Renal pelvis (tissue), 4 donors: ENCODE data around the gene UBE2E1. TPM values are rescaled to one million over a fixed set of nuclear protein-coding genes. Genes with fewer than 3 reads are reported as not detected.

Source experiments
- DNase-seq: peaks from one replicate; pipeline ENCODE4 v3.0.0-alpha.2; 2013
- polyA plus RNA-seq, 3 donors: library from polyadenylated mRNA; unstranded; fragments of 120-200 nt; gene quantifications; one replicate each; pipeline ENCODE4 v1.2.1, GENCODE V29; 2013; ENCODE audit not compliant: insufficient read length in 3 of 3

UBE2E1 gene
- polyA plus RNA-seq, 3 donors, result 135 to 142 (median 142) TPM

GRCh38 chr3:23816721-23817120 is 11.0 kb downstream of the UBE2E1 start:
- no peak for DNase-seq

GRCh38 chr3:23817508-23818223 is 11.9 kb downstream of the UBE2E1 start:
- DNase-seq, result no peak

GRCh38 chr3:23819599-23820360 is 14.0 kb downstream of the UBE2E1 start:
- DNase-seq, result no peak

- no peak for DNase-seq
These were observed 15.1 kb downstream of the UBE2E1 start for GRCh38 chr3:23820888-23821287.

- no peak for DNase-seq
These were observed 16.1 kb downstream of the UBE2E1 start for GRCh38 chr3:23821858-23822257.

- DNase-seq, result no peak
These were observed 16.8 kb downstream of the UBE2E1 start for GRCh38 chr3:23822559-23822958.

GRCh38 chr3:23823620-23824019 is 17.9 kb downstream of the UBE2E1 start:
- no peak for DNase-seq

- DNase-seq, result no peak
These were observed 19.1 kb downstream of the UBE2E1 start for GRCh38 chr3:23824699-23825444.

- DNase-seq, result no peak
These were observed 20.0 kb downstream of the UBE2E1 start for GRCh38 chr3:23825802-23826201.

- DNase-seq, result no peak
These were observed 20.8 kb downstream of the UBE2E1 start for GRCh38 chr3:23826382-23827064.

GRCh38 chr3:23829242-23829934 is 23.6 kb downstream of the UBE2E1 start:
- no peak for DNase-seq

GRCh38 chr3:23830869-23831484 is 25.2 kb downstream of the UBE2E1 start:
- no peak for DNase-seq

- DNase-seq, result no peak
These were observed 26.0 kb downstream of the UBE2E1 start for GRCh38 chr3:23831517-23832394.

GRCh38 chr3:23832523-23832922 is 26.8 kb downstream of the UBE2E1 start:
- no peak for DNase-seq

GRCh38 chr3:23834082-23834870 is 28.5 kb downstream of the UBE2E1 start:
- DNase-seq, result no peak

- no peak for DNase-seq
These were observed 29.3 kb downstream of the UBE2E1 start for GRCh38 chr3:23835087-23835486.

- DNase-seq, result no peak
These were observed 30.0 kb downstream of the UBE2E1 start for GRCh38 chr3:23835802-23836201.

- no peak for DNase-seq
These were observed 30.9 kb downstream of the UBE2E1 start for GRCh38 chr3:23836536-23837230.
